Stimulated activated CD4-positive, alpha-beta T cell treated with anti-CD3 and anti-CD28 coated beads, TNF-alpha, amount 100 ng/mL, for 24 hours (primary cell): ENCODE results near the gene WIPF3.

Experiments
- DNase-seq, 3 experiments: peaks; one replicate each; pipeline ENCODE4 v3.0.0-alpha.2; 2020; ENCODE audit warnings: low read depth in 3 of 3

WIPF3 gene, protein sequence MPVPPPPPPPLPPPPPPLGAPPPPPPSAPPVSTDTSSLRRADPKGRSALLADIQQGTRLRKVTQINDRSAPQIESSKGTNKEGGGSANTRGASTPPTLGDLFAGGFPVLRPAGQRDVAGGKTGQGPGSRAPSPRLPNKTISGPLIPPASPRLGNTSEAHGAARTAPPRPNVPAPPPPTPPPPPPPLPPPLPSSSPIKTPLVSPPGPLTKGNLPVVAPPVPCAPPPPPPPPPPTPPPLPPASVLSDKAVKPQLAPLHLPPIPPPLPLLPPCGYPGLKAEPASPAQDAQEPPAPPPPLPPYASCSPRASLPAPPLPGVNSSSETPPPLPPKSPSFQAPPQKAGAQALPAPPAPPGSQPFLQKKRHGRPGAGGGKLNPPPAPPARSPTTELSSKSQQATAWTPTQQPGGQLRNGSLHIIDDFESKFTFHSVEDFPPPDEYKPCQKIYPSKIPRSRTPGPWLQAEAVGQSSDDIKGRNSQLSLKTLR

GRCh38 chr7:29806208-29806994 lies at the start of gene WIPF3:
WIPF3 (plus strand) TSS chr7:29806508; CDS start chr7:29834725, 28,217 bp downstream.
- no peak for DNase-seq

DNA sequence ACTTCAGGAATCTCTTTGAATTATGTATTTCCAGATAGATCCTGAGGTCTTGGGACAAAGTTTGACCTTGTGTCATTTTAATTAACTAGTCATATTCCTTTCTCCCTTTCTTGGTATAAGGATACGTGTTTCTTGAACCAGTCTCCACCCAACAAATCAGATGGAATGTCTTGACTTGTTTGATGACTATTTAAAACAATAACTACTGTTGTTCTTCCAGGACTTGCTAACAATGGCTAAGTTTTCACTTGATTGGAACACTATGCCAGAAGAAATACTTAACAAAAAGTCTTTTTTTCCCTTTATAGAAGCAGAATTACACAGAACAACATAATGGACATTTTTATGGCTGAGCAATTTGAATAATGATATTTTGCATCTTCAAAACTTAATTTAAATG lies 43.0 kb upstream of the WIPF3 start:
- DNase-seq: no peak

- no peak for DNase-seq
Observed at GRCh38 chr7:29764227-29764626, 42.1 kb upstream of the WIPF3 start.

GRCh38 chr7:29765490-29765889 lies 40.8 kb upstream of the WIPF3 start:
- no peak for DNase-seq

DNA sequence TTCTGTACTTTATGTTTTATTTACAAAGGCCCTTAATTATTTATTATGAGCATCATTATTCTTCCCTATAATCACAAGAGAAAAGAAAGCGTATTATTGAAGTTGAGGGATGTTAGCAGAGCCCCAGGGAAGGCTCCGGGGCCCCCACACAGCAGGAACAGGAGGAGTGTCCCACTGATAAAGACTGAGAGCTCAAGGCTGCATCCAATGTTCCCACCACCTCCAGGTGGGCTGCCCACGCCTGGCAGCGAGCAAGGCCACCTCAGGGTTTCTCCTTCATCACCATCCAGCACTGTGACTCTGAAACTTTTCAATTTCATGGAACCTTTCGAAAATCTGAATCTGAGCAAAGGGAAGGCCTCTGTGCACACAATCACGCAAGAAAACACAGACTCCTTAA lies 35.9 kb upstream of the WIPF3 start:
- DNase-seq: no peak

GRCh38 chr7:29771081-29771816 lies 35.1 kb upstream of the WIPF3 start:
- DNase-seq: no peak

DNA sequence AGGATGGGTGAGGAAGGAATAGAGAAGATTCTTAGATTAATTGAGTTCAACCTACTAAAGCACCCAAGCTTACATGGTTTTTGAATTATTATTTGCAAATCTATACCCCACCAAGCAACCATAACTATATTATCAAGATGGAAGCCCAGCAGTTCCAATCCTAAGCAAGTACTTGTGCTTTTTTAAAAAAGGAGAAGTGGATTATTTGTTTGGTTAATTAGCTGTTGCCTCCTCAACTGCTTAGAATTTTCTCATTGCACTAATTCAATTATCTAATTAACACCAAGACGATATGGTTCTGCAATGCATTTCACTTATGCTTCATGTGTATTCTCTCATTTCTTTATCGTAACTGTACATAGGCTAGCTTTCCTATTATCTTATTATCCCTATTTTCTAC lies 27.3 kb upstream of the WIPF3 start:
- no peak for DNase-seq

GRCh38 chr7:29780346-29780745 lies 26.0 kb upstream of the WIPF3 start:
- DNase-seq: no peak

DNA sequence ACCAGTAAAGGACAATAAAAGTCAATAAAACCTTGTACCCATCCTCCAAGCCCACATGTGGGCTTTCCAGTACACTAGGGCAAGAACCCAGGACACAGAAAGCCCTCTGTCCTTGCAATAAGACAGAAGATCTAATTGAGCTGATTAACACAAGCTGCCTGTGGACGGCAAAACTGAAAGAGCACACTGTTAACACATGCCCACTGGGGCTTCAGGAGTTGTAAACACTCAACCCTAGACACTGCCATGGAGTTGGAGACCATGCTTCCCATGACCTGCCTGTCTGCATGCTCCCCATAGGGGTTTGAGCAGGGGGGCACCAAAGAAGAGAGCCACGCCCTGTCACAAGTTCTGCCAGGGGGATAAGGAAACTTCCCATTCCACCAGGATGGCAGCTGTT lies 22.6 kb upstream of the WIPF3 start:
- no peak for DNase-seq

DNA sequence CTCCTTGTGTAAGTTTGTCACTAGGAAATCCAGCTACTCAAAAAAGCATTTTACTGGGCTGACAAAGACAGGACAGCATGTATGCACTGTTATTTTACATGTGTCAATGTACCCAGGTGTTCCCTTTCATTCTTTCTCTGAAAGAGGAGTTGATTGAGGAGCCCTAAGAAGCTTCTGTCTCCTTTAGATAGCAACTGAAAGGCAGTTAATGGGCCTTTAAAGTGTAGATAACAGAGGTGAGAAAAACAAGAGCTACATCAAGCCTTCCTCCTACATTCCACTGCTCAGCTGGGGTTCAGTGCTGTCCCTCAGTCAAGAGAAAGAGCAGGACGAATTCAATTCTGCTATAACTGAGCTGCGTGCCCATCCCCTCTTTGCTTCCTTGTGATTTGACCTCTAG lies 12.8 kb upstream of the WIPF3 start:
- DNase-seq: no peak

DNA sequence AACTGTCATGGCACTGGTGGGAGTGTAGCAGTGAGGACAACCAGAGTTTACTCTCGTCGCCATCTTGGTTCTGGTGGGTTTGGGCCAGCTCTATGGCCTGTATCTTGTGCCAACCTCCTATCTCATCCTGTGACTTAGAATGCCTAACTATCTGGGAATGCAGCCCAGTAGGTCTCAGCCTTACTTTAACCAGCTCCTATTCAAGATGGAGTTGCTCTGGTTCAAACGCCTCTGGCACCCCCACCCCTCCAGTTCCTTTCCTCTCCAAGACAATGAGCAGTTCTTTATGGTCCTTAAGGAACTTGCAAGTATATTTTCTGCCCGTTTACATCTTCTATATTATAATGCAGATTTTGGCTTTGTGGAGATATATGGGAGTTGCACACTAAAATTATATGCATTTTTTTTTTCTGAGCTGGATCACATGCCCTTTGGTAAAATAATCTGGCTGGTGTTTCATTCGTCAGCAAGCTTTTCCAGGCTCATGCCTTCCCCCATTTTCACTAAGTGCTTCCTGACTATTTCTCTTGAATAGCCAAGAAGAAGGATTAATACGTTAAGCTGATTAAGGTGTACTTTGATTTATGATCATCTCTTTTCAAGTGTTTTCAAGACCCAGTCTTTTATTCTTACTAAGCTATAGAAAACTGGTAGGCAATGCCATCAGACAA lies 11.2 kb upstream of the WIPF3 start:
- no peak for DNase-seq

DNA sequence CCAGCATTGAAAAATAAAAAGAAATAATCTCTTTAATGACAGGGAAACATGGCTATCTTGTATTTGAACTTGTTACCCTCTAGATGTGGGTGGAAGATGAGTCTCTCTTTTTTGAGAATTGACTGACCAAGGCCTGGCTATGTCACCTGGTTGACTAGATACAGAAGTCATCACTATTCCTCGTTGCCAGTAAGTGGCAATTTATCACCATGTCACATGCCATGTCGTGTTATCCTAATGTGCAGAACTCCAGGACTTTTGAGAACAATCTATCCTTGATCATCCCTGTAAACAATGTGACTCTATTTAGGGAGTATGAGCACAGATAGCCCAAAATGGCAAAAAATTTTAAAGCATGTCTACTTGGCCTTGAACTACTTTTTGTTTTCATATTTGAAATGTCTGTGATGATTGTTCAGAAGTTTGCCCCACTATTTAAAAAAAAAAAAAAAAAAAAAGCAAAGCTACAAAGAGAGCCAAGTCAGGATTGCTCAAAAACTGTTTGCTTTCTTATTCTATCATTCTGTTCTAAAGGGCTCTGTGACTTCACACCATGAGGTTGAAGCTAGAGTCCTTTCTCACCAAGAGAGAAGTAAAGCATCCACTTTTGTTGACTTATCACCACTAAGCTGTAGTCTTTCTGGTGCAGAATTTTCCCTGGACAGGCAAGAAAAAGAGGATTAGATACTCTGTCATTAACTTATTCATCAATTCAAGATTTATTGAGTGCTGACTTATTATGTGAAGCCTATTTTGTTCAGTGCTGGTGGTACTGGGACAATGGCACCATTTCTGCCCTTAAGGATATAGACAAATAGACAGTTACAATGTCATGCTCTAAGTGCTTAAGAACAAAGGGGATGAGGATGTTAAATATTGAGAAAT lies 10.4 kb upstream of the WIPF3 start:
- DNase-seq: no peak

GRCh38 chr7:29797112-29797944 lies 9.0 kb upstream of the WIPF3 start:
- no peak for DNase-seq

DNA sequence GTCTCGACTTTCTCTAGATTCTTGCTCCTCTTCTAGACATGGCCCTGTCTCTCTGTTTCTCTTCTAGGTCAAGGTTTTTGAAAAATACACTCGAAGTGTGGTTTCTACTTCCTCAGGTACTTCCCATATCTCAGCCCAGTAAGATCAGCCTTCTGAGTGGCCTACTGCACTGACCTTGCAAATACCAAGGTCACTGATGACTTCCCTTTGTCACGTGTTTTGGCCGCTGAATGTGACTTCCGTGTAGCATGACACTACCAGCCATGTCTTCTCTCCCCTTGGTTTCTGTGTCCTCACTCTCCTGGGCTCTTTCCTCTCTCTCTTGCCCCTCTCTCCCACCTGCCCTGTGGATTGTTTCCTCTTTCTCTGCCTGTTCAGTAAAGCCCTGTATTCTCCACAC lies 7.9 kb upstream of the WIPF3 start:
- no peak for DNase-seq

GRCh38 chr7:29801929-29802328 lies 4.4 kb upstream of the WIPF3 start:
- DNase-seq: no peak

DNA sequence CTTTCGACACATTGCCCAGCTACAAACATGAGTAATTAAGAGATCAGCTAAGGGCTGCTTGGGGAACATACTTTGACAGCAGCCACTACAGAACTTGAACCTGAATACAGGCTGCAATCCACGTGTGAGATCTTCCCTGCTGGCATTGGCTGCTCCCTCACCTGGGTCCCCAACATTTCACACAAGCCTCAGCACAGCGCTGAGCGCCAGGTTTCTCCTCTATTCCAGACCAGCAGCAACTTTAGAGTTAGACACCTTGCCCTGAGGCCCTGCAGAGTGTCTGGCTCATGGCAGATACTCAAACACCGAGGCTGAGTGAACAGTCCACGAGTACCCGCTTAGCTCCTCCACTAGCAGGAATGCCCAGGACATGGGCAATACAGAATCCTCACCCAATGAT lies 1.3 kb upstream of the WIPF3 start:
- DNase-seq: no peak

DNA sequence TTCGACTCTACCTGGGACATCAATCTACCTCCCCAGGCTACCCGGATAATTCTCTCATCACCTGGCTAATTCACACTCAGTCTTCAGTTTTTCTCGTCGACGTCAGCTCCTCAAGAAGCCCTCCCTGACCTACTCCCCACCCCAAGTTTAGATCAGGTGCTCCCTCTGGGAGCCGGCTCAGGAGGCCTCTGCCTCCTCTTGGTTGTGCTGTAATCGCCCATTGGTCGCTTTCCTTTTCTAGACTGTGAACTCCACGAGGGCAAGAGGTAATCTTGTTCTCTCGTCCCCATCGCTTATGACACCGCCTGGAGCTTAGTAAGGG lies 461 bp upstream of the WIPF3 start:
- no peak for DNase-seq

DNA sequence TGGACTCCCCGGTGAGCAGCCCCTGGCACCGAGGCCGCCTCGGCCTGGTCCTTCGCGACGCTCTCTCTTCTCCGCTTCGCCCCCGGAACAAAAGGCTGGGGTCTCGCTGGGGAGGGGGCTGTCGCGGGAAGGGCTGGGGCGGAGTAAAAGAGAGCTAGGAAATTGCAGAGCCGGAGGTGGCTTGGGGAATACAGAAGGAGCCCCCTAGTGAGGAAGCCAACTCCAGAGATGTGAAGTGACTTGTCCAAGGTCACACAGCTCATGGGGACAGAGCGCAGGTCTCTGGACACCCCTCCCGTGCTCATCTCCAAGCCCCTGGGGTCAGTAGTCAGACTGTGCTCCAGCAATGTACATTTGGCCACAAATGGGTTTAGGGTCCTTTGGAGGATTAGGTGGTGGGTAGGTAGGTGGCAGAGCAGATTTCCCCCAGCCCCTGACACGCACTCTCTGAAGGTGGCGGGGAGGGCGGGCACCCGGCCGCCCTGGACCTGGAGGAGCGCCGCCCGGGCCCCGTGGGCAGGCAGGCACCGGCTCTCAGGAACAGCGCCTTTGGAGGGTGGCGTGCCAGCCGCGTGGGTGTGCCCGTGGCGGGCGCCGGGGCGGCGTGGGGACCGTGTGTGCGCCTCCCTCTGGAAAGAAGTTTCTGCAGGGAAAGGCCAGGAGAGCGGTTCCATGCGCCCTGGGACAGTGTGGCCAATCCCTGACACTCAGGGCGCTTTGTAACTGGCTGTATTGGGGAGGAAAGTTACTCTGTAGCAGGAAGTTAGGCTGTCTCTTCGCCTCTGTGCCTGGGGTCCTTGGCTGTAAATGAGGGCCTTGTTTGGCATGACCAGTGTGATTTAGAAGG lies 910 bp downstream of the WIPF3 start:
- DNase-seq: no peak
